GM12873 (cell line): ENCODE data around the gene KLHL30.

ENCODE experiments used
- TF ChIP-seq, protein P1 (sequence below): IDR thresholded peaks from 2 replicates; pipeline ENCODE4 v1.5.1; 2012; ENCODE audit warnings: low read depth, mild to moderate bottlenecking, moderate library complexity, low read length, control low read depth; ENCODE audit not compliant: insufficient read depth; ENCODE audit errors: missing control alignments

The KLHL30 gene

DNA sequence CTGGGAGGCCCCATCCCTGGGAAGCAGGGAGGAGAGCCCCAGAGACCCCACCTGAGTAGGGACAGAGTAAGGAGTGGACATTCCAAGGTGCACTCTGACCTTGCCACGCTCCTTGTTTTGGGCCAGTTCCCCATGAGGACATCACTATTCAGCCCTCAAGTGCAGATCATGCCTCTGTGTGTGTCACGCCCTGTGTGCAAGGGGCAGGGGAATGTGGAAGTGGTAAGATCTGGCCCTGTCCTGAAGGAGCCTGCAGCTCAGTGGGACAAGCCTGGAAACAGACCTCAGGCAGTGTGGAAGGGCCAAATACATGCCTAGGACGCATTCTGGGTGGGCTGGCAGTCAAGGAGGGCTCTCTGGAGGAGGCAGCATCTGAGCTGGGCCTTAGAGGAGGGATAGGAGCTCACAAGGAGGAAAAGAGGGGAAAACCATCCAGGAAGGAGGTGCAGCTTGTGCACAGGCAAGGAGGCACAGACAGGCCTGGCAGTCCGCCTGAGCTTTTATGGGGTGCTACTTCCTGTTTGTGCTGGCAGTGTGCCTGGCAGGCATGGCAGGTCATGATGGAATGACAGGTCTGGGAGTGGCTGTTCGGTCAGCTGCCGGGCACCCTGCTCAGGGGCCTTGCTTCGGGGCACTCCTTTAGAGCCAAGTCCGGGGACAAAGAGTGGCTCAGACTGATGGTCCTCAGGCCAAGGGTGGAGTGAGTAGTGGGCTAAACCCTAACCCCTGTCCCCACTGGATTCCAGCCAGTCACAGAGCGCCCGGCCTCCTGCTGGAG lies 3.3 kb downstream of the KLHL30 start:
- TF ChIP-seq, protein P1, sequence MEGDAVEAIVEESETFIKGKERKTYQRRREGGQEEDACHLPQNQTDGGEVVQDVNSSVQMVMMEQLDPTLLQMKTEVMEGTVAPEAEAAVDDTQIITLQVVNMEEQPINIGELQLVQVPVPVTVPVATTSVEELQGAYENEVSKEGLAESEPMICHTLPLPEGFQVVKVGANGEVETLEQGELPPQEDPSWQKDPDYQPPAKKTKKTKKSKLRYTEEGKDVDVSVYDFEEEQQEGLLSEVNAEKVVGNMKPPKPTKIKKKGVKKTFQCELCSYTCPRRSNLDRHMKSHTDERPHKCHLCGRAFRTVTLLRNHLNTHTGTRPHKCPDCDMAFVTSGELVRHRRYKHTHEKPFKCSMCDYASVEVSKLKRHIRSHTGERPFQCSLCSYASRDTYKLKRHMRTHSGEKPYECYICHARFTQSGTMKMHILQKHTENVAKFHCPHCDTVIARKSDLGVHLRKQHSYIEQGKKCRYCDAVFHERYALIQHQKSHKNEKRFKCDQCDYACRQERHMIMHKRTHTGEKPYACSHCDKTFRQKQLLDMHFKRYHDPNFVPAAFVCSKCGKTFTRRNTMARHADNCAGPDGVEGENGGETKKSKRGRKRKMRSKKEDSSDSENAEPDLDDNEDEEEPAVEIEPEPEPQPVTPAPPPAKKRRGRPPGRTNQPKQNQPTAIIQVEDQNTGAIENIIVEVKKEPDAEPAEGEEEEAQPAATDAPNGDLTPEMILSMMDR = no peak

DNA sequence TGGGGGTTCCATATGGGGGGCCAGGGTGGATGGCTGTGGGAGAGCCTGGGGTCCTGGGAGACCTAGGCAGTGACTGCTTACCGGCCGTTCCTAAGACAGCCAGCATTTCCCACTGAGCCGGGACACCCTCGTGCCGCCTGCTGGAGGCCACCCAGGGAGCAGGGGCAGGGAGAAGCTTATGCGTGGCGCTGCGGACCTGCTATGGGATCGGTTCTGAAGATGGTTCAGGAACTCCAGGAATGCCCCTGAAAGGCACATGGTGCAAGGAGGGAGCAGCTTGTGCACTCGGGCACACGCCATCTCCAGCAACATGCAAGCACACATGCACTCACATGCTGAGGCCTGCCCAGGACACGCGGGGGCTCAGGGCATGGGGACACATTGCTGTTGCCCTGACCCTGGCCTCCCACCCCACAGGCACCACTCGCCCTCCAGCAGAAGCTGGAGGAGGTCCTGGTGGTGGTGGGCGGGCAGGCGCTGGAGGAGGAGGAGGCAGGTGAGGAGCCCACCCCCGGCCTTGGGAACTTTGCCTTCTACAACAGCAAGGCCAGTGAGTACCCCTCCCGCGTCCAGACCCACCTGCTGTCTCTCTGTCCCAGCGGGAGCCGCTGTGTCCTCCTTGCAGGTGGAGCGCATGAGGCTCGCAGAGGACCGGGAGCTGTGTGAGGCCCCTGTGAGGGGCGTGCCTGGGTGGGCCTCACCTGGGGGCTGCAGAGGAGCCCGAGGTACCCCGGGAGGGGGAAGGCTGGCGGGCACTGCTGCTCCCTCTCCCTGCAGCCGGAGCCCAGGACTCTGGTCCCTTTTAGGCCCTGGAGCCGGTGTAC lies 4.1 kb downstream of the KLHL30 start:
- TF ChIP-seq, protein P1 = no peak

DNA sequence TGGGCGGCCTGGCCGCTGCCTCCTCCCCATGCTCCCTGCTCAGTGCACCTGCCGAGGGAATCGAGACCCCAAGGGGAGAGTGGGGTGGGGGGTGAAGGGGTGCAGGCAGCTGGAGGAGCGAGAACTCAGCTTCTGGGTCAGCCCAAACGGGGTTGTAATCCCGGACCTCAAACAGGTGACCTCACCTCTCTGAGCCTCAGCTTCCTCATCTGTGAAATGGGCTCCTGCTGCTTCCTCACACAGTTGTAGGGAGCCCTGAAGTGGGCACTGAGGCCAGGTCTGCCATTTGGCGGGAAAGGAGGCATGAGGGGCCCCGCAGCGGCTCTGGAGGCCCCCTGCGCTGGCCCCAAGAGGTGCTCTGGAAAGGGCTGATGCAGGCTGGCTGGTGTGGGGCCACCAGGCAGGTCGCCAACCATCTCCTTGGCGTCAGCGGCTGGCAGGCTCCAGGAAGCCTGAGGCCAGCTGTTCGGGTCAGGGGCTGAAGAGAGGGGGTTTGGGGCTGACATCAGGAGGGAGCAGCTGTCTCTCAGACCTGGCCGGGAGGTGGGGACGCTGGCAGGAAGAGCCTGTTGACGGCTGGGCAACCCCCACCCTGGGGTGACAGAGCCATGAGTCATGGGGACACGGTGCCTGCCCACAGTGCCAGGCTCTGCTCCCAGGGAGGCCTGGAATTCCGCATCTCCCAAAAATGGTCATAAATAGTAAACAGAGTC lies 4.9 kb downstream of the KLHL30 start:
- TF ChIP-seq, protein P1 = no peak

DNA sequence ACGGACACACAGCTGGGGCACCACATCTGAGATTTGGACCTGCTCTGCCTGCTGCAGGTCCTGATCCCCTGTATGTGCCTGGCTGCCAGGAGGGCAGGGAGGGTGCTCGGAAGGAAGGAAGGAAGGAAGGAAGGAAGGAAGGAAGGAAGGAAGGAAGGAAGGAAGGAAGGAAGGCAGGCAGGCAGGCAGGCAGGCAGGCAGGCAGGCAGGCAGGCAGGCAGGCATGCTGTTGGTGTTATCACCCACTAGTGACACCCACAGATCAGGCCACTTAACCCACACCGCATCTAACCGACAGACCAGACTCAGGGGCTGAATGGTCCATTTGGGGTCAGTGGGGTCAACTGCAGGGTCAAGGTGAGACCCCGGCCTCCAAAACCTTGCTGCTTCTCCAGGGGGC lies 5.8 kb downstream of the KLHL30 start:
- TF ChIP-seq, protein P1 = no peak

DNA sequence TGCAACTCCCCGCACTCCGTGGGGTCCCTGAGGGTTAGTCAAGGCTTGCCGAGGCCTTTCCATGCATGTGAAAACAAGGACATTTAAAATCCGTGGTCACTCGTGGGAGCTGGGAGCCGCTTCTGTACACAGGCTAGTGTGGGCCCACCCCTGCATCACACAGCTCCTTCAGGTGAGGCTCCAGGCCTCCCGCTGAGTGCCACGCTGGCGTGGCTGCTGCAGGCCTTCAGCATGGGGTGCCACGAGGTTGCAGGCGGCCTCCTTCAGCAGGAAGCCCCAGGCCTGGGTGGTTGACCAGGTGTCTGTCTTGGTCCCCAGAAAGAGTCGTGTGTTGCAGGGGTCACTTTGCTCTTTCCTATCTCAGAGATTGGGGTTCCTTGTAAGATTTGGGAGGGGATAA lies 6.6 kb downstream of the KLHL30 start:
- TF ChIP-seq, protein P1 = no peak

DNA sequence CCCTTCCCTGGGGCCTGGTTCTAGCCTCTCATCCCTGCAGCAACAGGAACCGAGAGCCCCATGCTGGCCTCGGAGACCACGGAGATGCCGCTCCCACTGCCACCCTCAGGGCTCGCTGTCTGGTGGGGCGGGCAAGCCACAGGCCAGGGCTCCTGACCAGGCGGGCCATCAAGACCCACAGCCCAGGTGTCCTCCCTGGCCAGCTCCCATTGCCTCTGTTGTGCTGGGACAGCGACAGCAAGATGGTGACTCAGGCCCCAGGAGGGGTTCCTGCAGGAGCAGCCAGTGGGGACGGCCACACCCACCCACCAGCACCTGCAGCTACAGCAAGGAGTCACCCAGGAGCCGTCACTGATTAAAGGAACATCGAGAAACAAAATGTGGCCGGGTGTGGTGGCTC lies 7.4 kb downstream of the KLHL30 start:
- TF ChIP-seq, protein P1 = no peak
